Endothelial cell of umbilical vein (primary cell): ENCODE measurements around the gene RABGGTA. TPM values are rescaled to one million over a fixed set of nuclear protein-coding genes. Genes with fewer than 3 reads are reported as not detected.
A peak's percentile ranks its signal among the peaks of the same experiment; 100 is the strongest.

ENCODE experiments used
- BruUV-seq: library from RNA; stranded (reverse); fragments of 400-500 nt; replicated peaks from 2 replicates; lab custom pipeline; 2021; lab: Mats Ljungman, UMichigan
- CTCF ChIA-PET: fragments of 300-600, 350-600 bp; sonication (Branson Sonifier 250); formaldehyde crosslinking; loops from one replicate; lab custom pipeline; 2021; ENCODE audit warnings: antibody characterized with exemption, inconsistent platforms; lab: Charles Lee
- POLR2A ChIA-PET: fragments of 300-600, 350-600 bp; sonication (Branson Sonifier 250); formaldehyde crosslinking; loops from one replicate; lab custom pipeline; 2021; ENCODE audit warnings: antibody characterized with exemption, inconsistent platforms; lab: Charles Lee
- DNase-seq: peaks from one replicate; pipeline ENCODE4 v3.0.0-alpha.2; 2011; ENCODE audit warnings: low read depth, low spot score
- FAIRE-seq: peaks from 2 replicates; lab custom pipeline; 2011; peaks lifted over from hg19 to GRCh38; lab: Jason Lieb, UNC
- H2AFZ ChIP-seq: 2 replicates; pipeline ENCODE4 v1.6.0; 2012; ENCODE audit warnings: low read depth, low read length, control low read depth, inconsistent platforms
- H3K27ac ChIP-seq: 2 replicates; pipeline ENCODE4 v1.5.1; 2011; ENCODE audit warnings: low read depth, mild to moderate bottlenecking, control low read depth, low read length, moderate library complexity; ENCODE audit not compliant: insufficient read depth
- H3K27me3 ChIP-seq, 2 experiments: 2 replicates each; pipeline versions ENCODE4 v1.6.0 to v1.6.1; 2011; ENCODE audit warnings: low read length in 2 of 2, mixed read lengths in 1 of 2; ENCODE audit not compliant: control insufficient read depth in 2 of 2, insufficient read depth in 2 of 2
- H3K36me3 ChIP-seq, 2 experiments: 2 replicates in 1 of 2; 3 replicates in 1 of 2; pipeline ENCODE4 v1.5.1; 2011; ENCODE audit warnings: low read length in 2 of 2, mild to moderate bottlenecking in 1 of 2, moderate library complexity in 1 of 2; ENCODE audit not compliant: control insufficient read depth in 2 of 2, insufficient read depth in 2 of 2; ENCODE audit errors: extremely low read depth in 1 of 2
- H3K4me1 ChIP-seq: 3 replicates; pipeline ENCODE4 v1.5.1; 2011; ENCODE audit warnings: mild to moderate bottlenecking, low read length; ENCODE audit not compliant: control insufficient read depth, insufficient read depth; ENCODE audit errors: extremely low read depth
- H3K4me2 ChIP-seq: 2 replicates; pipeline ENCODE4 v1.6.1; 2011; ENCODE audit warnings: low read length, control low read depth, mixed read lengths; ENCODE audit not compliant: insufficient read depth
- H3K4me3 ChIP-seq, 3 experiments: fragments of 200-600 bp in 1 of 3; sonication (generic), shearing (Covaris generic) in 1 of 3; replicated peaks in 1 of 3; 2 replicates each; pipeline ENCODE4 v1.5.1; 2011 to 2016; ENCODE audit warnings: control low read depth in 3 of 3, low read length in 3 of 3, mild to moderate bottlenecking in 2 of 3, inconsistent platforms in 1 of 3, low read depth in 1 of 3, moderate library complexity in 1 of 3; ENCODE audit not compliant: insufficient read depth in 1 of 3
- H3K79me2 ChIP-seq: 2 replicates; pipeline ENCODE4 v1.6.0; 2012; ENCODE audit warnings: low read length, inconsistent platforms; ENCODE audit not compliant: control insufficient read depth, insufficient read depth
- H3K9ac ChIP-seq: replicated peaks from 2 replicates; pipeline ENCODE3; 2011; ENCODE audit warnings: low read length, control low read depth; ENCODE audit not compliant: insufficient read depth; ENCODE audit errors: extremely low read depth
- H3K9me1 ChIP-seq: replicated peaks from 3 replicates; pipeline ENCODE4 v1.6.0; 2011; ENCODE audit warnings: mild to moderate bottlenecking, low read length; ENCODE audit not compliant: control insufficient read depth, insufficient read depth; ENCODE audit errors: extremely low read depth
- H3K9me3 ChIP-seq: replicated peaks from 2 replicates; pipeline ENCODE4 v1.5.1; 2012; ENCODE audit warnings: low read length, inconsistent platforms; ENCODE audit not compliant: control insufficient read depth, insufficient read depth
- H4K20me1 ChIP-seq: replicated peaks from 2 replicates; pipeline ENCODE3; 2011; ENCODE audit warnings: mild to moderate bottlenecking, low read length; ENCODE audit not compliant: control insufficient read depth, insufficient read depth; ENCODE audit errors: extremely low read depth
- EZH2 ChIP-seq: IDR thresholded peaks from 2 replicates; pipeline ENCODE4 v1.6.1; 2012; ENCODE audit warnings: borderline replicate concordance, low read depth, mild to moderate bottlenecking, moderate library complexity, low read length, inconsistent platforms; ENCODE audit not compliant: severe bottlenecking
- FOS ChIP-seq: IDR thresholded peaks from 2 replicates; pipeline ENCODE4 v1.6.1; 2011; ENCODE audit warnings: mild to moderate bottlenecking, low read length, moderate library complexity, borderline replicate concordance; ENCODE audit not compliant: insufficient read depth
- POLR2A ChIP-seq: IDR thresholded peaks from 2 replicates; pipeline ENCODE4 v1.6.1; 2012; ENCODE audit warnings: low read depth, mild to moderate bottlenecking, control low read depth, low read length
- dilution Hi-C: fragments of 300-500 bp; cut with MboI; formaldehyde crosslinking; loops from one replicate; pipeline ENCODE4 v1.15.0; 2019; ENCODE audit warnings: low sequenced_read_pairs; ENCODE audit not compliant: extremely low pct_ligation_motif_present
- intact Hi-C: fragments of 100-400 bp; cut with micrococcal nuclease; formaldehyde crosslinking; loops from one replicate; pipeline ENCODE4 v1.10.0; 2022
- polyA plus RNA-seq, 4 experiments: library from polyadenylated mRNA; depleted of rRNA in 3 of 4; stranded (reverse) in 3 of 4; unstranded in 1 of 4; fragments of >200 nt; gene quantifications; 2 replicates each; pipeline versions ENCODE4 v1.2.1 to v1.2.3, GENCODE V29; 2011 to 2012; ENCODE audit warnings: missing spikeins in 1 of 4
- total RNA-seq: library from RNA; stranded (reverse); gene quantifications from 2 replicates; pipeline ENCODE4 v1.2.3, GENCODE V29; 2021
- TF ChIP-seq, protein P1 (sequence below), 2 donors: IDR thresholded peaks; 1 replicate in 1 of 2; 2 replicates in 1 of 2; pipeline ENCODE4 v1.5.1; 2011; ENCODE audit warnings: low read length in 2 of 2, mild to moderate bottlenecking in 2 of 2, moderate library complexity in 2 of 2, control low read depth in 1 of 2, inconsistent platforms in 1 of 2, low read depth in 1 of 2; ENCODE audit not compliant: insufficient read depth in 1 of 2; ENCODE audit errors: extremely low read depth in 1 of 2

Gene RABGGTA
- total and polyA plus RNA-seq, 2 donors (not counting 3 experiments of a cell fraction or from before 2014, with no cell fraction given): 29.3 to 80.1 TPM

- H3K36me3 ChIP-seq: no peaks in the 10 kb centered on the region
- H2AFZ ChIP-seq: no peak overlapping the region
- H3K4me1 ChIP-seq: no peaks in the 10 kb centered on the region
- H3K27ac ChIP-seq: no peak overlapping the region
- no peaks in the 10 kb centered on the region for H4K20me1 ChIP-seq
- ChIA-PET POLR2A (interaction anchor here (0.6 kb wide), 1 partner anchor 8 kb away, joined by 3 read pairs; the partner anchor contains the start of gene RABGGTA), CTCF (interaction anchor here (1.0 to 4.0 kb wide), 7 partner anchors 8 to 64 kb away, joined by 3 to 27 read pairs (median 6); partner anchors contain the start of genes CIDEB, DHRS1, MDP1 and NOP9)
- H3K9ac ChIP-seq: no peak overlapping the region
- H3K9me1 ChIP-seq: no peaks in the 10 kb centered on the region
- no peak for TF ChIP-seq FOS
- TF ChIP-seq, protein P1, sequence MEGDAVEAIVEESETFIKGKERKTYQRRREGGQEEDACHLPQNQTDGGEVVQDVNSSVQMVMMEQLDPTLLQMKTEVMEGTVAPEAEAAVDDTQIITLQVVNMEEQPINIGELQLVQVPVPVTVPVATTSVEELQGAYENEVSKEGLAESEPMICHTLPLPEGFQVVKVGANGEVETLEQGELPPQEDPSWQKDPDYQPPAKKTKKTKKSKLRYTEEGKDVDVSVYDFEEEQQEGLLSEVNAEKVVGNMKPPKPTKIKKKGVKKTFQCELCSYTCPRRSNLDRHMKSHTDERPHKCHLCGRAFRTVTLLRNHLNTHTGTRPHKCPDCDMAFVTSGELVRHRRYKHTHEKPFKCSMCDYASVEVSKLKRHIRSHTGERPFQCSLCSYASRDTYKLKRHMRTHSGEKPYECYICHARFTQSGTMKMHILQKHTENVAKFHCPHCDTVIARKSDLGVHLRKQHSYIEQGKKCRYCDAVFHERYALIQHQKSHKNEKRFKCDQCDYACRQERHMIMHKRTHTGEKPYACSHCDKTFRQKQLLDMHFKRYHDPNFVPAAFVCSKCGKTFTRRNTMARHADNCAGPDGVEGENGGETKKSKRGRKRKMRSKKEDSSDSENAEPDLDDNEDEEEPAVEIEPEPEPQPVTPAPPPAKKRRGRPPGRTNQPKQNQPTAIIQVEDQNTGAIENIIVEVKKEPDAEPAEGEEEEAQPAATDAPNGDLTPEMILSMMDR (IDR thresholded peaks at IDR 0.05; ENCODE audit: extremely low read depth in 1 of 2, insufficient read depth in 1 of 2, low read depth in 1 of 2, low read length in 2 of 2): peak in 1 of 2 donors; percentile 33
- no TSS peak for BruUV-seq
- intact Hi-C loops: no loop called here
- no peak overlapping the region for H3K4me3 ChIP-seq
- DNase-seq: no peak
- dilution Hi-C loops: no loop called here
- FAIRE-seq: peak; percentile 38
- no peaks in the 10 kb centered on the region for H3K9me3 ChIP-seq
- no peaks in the 10 kb centered on the region for H3K27me3 ChIP-seq
- no peak overlapping the region for H3K4me2 ChIP-seq
- H3K79me2 ChIP-seq: no peaks in the 10 kb centered on the region
These were observed 8.1 kb upstream of the RABGGTA start for GRCh38 chr14:24279301-24280186.

GRCh38 chr14:24278424-24278823 is 7.0 kb upstream of the RABGGTA start:
- Histone ChIP-seq H3K36me3 (no peaks in the 10 kb centered on the region), H3K27me3 (no peaks in the 10 kb centered on the region), H4K20me1 (no peaks in the 10 kb centered on the region), H3K79me2 (no peaks in the 10 kb centered on the region), H2AFZ (no peak overlapping the region), H3K4me2 (no peak overlapping the region), H3K4me3 (no peak overlapping the region), H3K9me1 (no peaks in the 10 kb centered on the region), H3K9me3 (no peaks in the 10 kb centered on the region), H3K27ac (no peak overlapping the region), H3K9ac (no peak overlapping the region), H3K4me1 (no peaks in the 10 kb centered on the region)
- TF ChIP-seq POLR2A (no peak), EZH2 (no peak)
- FAIRE-seq (no peak), DNase-seq (no peak)
- ChIA-PET POLR2A (interaction anchor here (0.6 kb wide), 1 partner anchor 35 kb away, joined by 8 read pairs; no protein-coding TSS in a partner anchor), CTCF (interaction anchor here (0.9 to 2.2 kb wide), 2 partner anchors 18 to 21 kb away, joined by 3 to 6 read pairs; partner anchors contain the start of genes DHRS1 and NOP9)
- intact Hi-C loops: no loop called here
- dilution Hi-C loops: no loop called here
- no TSS peak for BruUV-seq
